ENCODE results near the gene MED29. TPM values are rescaled to one million over a fixed set of nuclear protein-coding genes. Genes with fewer than 3 reads are reported as not detected.
A peak's percentile ranks its signal among the peaks of the same experiment; 100 is the strongest.

Gene MED29
- total RNA-seq, 4 donors from 2014 or later, result 25.4 to 52.8 (median 41.0) TPM

GRCh38 chr19:39444598-39445195, 53.5 kb downstream of the MED29 start:
- Histone ChIP-seq H3K4me3 (peak overlapping the region; percentile 86 to 95 (median 90)), H3K9me3 (no peaks in the 10 kb centered on the region), H3K27ac (peak overlapping the region; percentile 86 to 95 (median 90)), H3K27me3 (no peaks in the 10 kb centered on the region), H3K4me1 (peaks cover 0 to 45% (median 19%) of the 10 kb centered on the region in 4 donors), H3K36me3 (no peaks in the 10 kb centered on the region)
- no peak for DNase-seq
- TF ChIP-seq, protein P1, sequence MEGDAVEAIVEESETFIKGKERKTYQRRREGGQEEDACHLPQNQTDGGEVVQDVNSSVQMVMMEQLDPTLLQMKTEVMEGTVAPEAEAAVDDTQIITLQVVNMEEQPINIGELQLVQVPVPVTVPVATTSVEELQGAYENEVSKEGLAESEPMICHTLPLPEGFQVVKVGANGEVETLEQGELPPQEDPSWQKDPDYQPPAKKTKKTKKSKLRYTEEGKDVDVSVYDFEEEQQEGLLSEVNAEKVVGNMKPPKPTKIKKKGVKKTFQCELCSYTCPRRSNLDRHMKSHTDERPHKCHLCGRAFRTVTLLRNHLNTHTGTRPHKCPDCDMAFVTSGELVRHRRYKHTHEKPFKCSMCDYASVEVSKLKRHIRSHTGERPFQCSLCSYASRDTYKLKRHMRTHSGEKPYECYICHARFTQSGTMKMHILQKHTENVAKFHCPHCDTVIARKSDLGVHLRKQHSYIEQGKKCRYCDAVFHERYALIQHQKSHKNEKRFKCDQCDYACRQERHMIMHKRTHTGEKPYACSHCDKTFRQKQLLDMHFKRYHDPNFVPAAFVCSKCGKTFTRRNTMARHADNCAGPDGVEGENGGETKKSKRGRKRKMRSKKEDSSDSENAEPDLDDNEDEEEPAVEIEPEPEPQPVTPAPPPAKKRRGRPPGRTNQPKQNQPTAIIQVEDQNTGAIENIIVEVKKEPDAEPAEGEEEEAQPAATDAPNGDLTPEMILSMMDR (IDR thresholded peaks at IDR 0.05), result no peak
- no peak for TF ChIP-seq POLR2A (IDR thresholded peaks at IDR 0.05)

DNA sequence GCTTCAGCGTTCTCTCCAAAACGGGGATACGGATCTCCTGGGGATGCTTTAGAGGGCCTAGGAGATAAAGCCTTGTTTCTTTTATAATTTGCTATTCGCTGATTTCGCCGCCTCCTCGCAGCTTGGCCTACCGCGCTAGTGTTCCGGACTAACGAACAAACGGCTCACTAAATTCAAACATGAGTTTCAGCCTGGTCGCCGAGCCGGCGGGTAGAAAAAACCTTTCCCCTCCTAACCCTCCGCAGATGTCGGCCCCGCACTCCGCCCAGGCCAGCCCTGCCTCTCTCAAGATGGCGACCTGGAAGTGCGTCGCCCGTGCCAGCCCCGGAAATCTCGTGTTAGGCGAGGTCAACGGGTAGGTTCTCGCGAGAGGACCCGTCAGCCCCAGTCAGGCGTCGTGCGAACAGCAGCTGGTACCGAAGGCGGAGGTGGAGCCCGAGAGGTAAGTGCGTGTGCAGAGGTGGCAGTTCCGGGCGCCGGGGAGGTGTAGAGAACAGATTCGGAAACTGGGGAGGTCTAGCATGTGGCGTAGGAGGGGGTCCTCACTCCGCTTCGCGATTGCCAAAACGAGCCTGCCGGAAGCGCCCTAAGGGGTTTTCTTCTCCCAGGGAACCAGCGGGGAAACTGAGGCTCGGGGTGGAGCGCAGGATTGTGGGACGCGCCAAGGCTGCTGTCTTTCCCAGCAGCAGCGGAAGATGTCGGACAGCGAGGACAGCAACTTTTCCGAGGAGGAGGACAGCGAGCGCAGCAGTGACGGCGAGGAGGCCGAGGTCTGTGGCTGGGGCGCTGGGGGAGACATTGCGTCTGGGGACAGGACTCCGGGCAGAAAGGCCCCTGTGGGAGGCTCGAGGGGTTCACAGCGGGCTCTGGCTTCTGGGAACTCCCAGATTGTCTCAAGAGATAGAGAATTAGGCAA, 54.3 kb downstream of the MED29 start, which contains the start of gene SUPT5H:
Gene SUPT5H (plus strand): TSS at position 387 of the 916 bp plus-strand sequence. CDS start 309 bp downstream, at position 696.
- Histone ChIP-seq H3K9me3 (no peaks in the 10 kb centered on the region), H3K27me3 (no peaks in the 10 kb centered on the region), H3K36me3 (no peaks in the 10 kb centered on the region), H3K4me3 (peak within 1 kb of the TSS; percentile 86 to 95 (median 90)), H3K27ac (peak within 1 kb of the TSS; percentile 86 to 95 (median 90)), H3K4me1 (peaks cover 0 to 41% (median 21%) of the 10 kb centered on the region in 4 donors)
- TF ChIP-seq POLR2A (IDR thresholded peaks at IDR 0.05), result peak; percentile 88 to 96
- TF ChIP-seq, protein P1 (IDR thresholded peaks at IDR 0.05), result peak in 1 of 6 experiments; percentile 6
- DNase-seq, result peak; percentile 98 to 99 (median 98)

- H3K27ac ChIP-seq, result peak overlapping the region in 3 of 4 donors; percentile 90 to 95 (median 91)
- TF ChIP-seq, protein P1 (IDR thresholded peaks at IDR 0.05), result no peak
- TF ChIP-seq POLR2A (IDR thresholded peaks at IDR 0.05), result no peak
- no peaks in the 10 kb centered on the region for H3K36me3 ChIP-seq
- DNase-seq, result no peak
- H3K27me3 ChIP-seq, result no peaks in the 10 kb centered on the region
- H3K4me1 ChIP-seq, result peaks cover 0 to 35% (median 21%) of the 10 kb centered on the region in 4 donors
- H3K4me3 ChIP-seq, result peak overlapping the region; percentile 86 to 95 (median 90)
- no peaks in the 10 kb centered on the region for H3K9me3 ChIP-seq
Observed at GRCh38 chr19:39446365-39447084, 55.3 kb downstream of the MED29 start.

GRCh38 chr19:39448271-39448670, 57.1 kb downstream of the MED29 start:
- DNase-seq, result peak in 2 of 3 donors; percentile 60 to 77
- H3K36me3 ChIP-seq, result peaks cover 0 to 7% (median 0%) of the 10 kb centered on the region in 3 donors
- no peak for TF ChIP-seq POLR2A (IDR thresholded peaks at IDR 0.05)
- TF ChIP-seq, protein P1 (IDR thresholded peaks at IDR 0.05), result no peak
- peaks cover 0 to 35% (median 21%) of the 10 kb centered on the region in 4 donors for H3K4me1 ChIP-seq
- no peaks in the 10 kb centered on the region for H3K27me3 ChIP-seq
- peak overlapping the region in 1 of 4 donors; percentile 13 for H3K4me3 ChIP-seq
- H3K9me3 ChIP-seq, result no peaks in the 10 kb centered on the region
- peak overlapping the region in 1 of 4 donors; percentile 33 for H3K27ac ChIP-seq

All from Peyer's patch (tissue), 4 donors.